Sigmoid colon (tissue), 4 donors: ENCODE measurements around the gene SCAF4.

ENCODE experiments used
- POLR2A ChIP-seq, 2 donors: fragments of 450-650 bp; IDR thresholded peaks; one replicate each; pipeline ENCODE4 v1.6.1; 2016; ENCODE audit warnings: antibody characterized with exemption in 2 of 2, mild to moderate bottlenecking in 2 of 2, moderate library complexity in 2 of 2
- POLR2AphosphoS5 ChIP-seq, 4 donors: sonication (generic); formaldehyde crosslinking; IDR thresholded peaks; one replicate each; pipeline ENCODE4 v1.6.1; 2017; ENCODE audit warnings: antibody characterized with exemption in 4 of 4
- TF ChIP-seq, protein P1 (sequence below), 4 experiments: fragments of 450-650 bp in 3 of 4; fragments of 200-600 bp in 1 of 4; IDR thresholded peaks; one replicate each; pipeline ENCODE4 v1.5.1; 2016 to 2019; ENCODE audit warnings: antibody characterized with exemption in 4 of 4, mild to moderate bottlenecking in 3 of 4, moderate library complexity in 2 of 4

DNA sequence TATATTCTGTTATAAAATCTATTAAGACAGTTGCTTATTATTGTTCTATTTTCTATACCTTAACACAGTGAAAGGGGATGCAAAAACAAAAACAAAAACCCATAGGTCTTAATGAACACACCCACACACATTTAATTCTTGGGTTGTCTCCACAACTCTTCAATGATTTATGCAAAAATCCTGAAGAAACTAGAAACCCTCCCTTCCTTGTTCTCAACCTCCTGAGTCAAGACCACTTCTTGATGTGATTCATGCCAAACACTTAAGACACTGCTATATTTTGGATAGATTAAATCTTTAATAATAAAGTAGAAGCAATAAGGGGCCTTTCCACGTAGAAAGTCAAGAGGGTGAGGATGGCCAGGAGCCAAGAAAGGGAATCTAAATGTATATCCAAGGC lies 23.4 kb downstream of the SCAF4 start:
- TF ChIP-seq, protein P1, sequence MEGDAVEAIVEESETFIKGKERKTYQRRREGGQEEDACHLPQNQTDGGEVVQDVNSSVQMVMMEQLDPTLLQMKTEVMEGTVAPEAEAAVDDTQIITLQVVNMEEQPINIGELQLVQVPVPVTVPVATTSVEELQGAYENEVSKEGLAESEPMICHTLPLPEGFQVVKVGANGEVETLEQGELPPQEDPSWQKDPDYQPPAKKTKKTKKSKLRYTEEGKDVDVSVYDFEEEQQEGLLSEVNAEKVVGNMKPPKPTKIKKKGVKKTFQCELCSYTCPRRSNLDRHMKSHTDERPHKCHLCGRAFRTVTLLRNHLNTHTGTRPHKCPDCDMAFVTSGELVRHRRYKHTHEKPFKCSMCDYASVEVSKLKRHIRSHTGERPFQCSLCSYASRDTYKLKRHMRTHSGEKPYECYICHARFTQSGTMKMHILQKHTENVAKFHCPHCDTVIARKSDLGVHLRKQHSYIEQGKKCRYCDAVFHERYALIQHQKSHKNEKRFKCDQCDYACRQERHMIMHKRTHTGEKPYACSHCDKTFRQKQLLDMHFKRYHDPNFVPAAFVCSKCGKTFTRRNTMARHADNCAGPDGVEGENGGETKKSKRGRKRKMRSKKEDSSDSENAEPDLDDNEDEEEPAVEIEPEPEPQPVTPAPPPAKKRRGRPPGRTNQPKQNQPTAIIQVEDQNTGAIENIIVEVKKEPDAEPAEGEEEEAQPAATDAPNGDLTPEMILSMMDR (IDR thresholded peaks at IDR 0.05), result no peak
- TF ChIP-seq POLR2AphosphoS5 (IDR thresholded peaks at IDR 0.05) (no peak), POLR2A (IDR thresholded peaks at IDR 0.05) (no peak)
